Retinal pigment epithelial cell (primary cell): ENCODE results near the gene CIAO3.

Source experiments
- DNase-seq: peaks from one replicate; pipeline ENCODE4 v3.0.0-alpha.2; 2010; ENCODE audit warnings: low read depth
- H3K4me3 ChIP-seq: 2 replicates; pipeline ENCODE4 v1.5.1; 2011; ENCODE audit warnings: mild to moderate bottlenecking, low read length, control low read depth, moderate library complexity
- CTCF ChIP-seq: conservative IDR thresholded peaks from 2 replicates; pipeline ENCODE4 v1.5.1; 2011; ENCODE audit warnings: low read depth, low read length, control low read depth, inconsistent platforms

Gene CIAO3

GRCh38 chr16:740764-741505 is at the start of gene CIAO3:
CIAO3 (minus strand) TSS chr16:740997; CDS start chr16:740985, 12 bp downstream.
- DNase-seq, result peak; percentile 60
- TF ChIP-seq CTCF, result peak; percentile 65
- peak within 1 kb of the TSS; percentile 80 for H3K4me3 ChIP-seq

GRCh38 chr16:790086-790485 is 49.3 kb upstream of the CIAO3 start:
- DNase-seq, result no peak
- no peak for TF ChIP-seq CTCF
- H3K4me3 ChIP-seq, result no peak overlapping the region

- H3K4me3 ChIP-seq, result peak overlapping the region; percentile 73
- DNase-seq, result no peak
- TF ChIP-seq CTCF, result no peak
Observed at GRCh38 chr16:789191-789850, 48.5 kb upstream of the CIAO3 start.

GRCh38 chr16:788399-789126 is 47.8 kb upstream of the CIAO3 start, which contains the start of gene CHTF18:
CHTF18 (plus strand) TSS chr16:788620; CDS start chr16:788685, 65 bp downstream.
- peak; percentile 58 for DNase-seq

GRCh38 chr16:787978-788398 is 47.2 kb upstream of the CIAO3 start, which contains the start of gene RPUSD1:
RPUSD1 (minus strand) TSS chr16:788381; CDS start chr16:787737, 644 bp downstream.
- H3K4me3 ChIP-seq, result peak within 1 kb of the TSS; percentile 73
- TF ChIP-seq CTCF, result no peak
- DNase-seq, result no peak

More at GRCh38 chr16:788399-789126, 47.8 kb upstream of the CIAO3 start, which contains the start of gene CHTF18:
- TF ChIP-seq CTCF, result no peak
- H3K4me3 ChIP-seq, result peak within 1 kb of the TSS; percentile 73

- TF ChIP-seq CTCF, result no peak
- H3K4me3 ChIP-seq, result peak overlapping the region; percentile 71
- DNase-seq, result no peak
Observed at GRCh38 chr16:787321-787966, 46.6 kb upstream of the CIAO3 start.
